Tongue (tissue), 1 donor: Measurements from ENCODE around the gene RECQL. TPM values are rescaled to one million over a fixed set of nuclear protein-coding genes. Genes with fewer than 3 reads are reported as not detected.

ENCODE experiments used
- total RNA-seq: library from RNA; depleted of rRNA; stranded (reverse); fragments of >200 nt; gene quantifications from one replicate; pipeline ENCODE4 v1.2.3, GENCODE V29; 2014

Gene RECQL
- total RNA-seq, 1 donor from 2014 or later = 60.9 TPM

Other genes starting within 250 kb of the RECQL start
- gene SLCO1A2, start 166.7 kb downstream of the RECQL start, total RNA-seq = 0.10 TPM
- not detected for gene IAPP, start 128.7 kb downstream of the RECQL start, total RNA-seq
- 28.0 TPM for gene PYROXD1, start 64.0 kb downstream of the RECQL start, total RNA-seq
- 51.8 TPM for gene GOLT1B, start 154 bp upstream of the RECQL start, total RNA-seq
- gene SPX, start 24.7 kb upstream of the RECQL start, total RNA-seq = 19.8 TPM
- gene GYS2, start 103.2 kb upstream of the RECQL start, total RNA-seq = not detected
- 469 TPM for gene LDHB, start 156.2 kb upstream of the RECQL start, total RNA-seq